NK-92 (cell line): ENCODE measurements around the gene LTO1.

Source experiments
- DNase-seq: peaks from one replicate; lab custom pipeline; 2025; ENCODE audit not compliant: unreplicated experiment; lab: John Stamatoyannopoulos, UW

LTO1 gene

DNA sequence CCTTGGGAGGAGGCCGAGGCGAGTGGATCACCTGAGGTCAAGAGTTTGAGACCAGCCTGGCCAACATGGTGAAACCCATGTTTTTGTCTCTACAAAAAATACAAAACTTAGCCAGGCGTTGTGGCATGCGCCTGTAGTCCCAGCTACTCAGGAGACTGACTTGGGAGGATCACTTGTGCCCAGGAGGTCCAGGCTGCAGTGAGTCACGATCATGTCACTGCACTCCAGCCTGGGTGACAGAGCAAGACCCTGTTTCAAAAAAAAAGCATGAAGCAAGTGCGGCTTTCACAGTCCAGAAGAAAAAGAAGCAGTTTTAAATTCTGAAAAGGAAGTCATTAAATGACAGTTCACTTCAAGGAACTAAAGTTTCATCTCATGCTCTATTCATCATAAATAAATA lies 7.1 kb upstream of the LTO1 start:
- DNase-seq: no peak

DNA sequence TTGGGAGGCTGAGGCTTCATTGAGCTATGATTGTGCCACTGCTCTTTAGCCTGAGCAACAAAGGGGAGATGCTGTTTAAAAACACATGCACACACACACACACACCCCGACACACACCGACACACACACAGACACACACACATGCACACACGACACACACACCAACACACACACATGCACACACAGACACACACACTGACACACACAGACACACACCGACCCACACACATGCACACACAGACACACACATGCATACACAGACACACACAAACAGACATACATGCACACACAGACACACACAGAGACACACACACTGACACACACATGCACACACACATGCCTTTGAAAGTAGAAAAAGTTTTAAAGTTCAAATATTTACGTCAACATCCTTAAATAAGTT lies 5.5 kb upstream of the LTO1 start:
- DNase-seq: no peak

DNA sequence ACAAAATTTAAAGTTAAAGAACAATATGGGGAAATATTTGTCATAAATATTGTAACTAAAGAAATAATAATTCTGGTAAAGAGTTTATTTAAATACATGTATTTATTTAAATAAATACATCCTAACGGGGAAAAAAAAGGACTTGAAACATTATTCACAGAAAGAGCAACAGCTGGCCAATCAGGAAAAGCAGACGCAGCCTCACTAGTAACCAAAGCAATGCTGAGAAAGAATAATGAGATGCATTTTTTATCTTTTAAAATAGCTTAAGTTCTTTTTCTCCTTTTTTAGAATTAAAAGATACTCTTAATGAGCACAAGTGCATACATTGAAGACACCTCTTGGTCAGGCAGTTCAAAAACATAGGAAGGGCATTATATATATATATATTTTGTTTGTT lies 2.6 kb upstream of the LTO1 start:
- DNase-seq: no peak

DNA sequence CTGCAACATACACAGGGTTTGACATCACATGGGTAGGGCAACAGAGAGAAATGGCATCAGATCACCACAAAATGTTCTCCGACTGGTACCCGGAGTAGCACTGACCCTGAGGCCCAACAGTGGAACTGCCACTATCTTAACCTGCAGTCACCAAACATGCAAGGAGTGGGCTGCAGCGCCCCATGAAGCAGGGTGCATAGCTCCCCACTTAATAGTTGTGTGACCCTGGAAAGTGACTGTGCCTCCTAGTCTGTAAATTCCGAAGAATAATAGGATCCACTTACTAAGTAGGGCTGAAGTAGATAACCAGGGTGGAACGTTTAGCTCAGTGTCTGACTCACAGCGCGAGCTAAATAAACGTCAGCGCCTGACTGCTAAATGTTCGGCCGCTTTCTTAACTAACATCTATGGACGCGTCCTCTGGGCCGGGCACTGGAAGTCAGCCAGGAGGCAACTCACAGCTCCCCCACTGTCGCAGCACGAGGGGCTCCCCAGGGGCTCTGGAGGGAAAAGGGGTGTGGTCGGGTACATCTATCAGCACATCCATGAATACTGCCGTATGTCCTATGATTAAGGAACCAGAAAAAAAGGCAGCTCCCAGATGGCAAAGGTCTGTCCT lies 777 bp downstream of the LTO1 start:
- DNase-seq: no peak

GRCh38 chr11:69671734-69672465 lies 3.3 kb downstream of the LTO1 start:
- no peak for DNase-seq

DNA sequence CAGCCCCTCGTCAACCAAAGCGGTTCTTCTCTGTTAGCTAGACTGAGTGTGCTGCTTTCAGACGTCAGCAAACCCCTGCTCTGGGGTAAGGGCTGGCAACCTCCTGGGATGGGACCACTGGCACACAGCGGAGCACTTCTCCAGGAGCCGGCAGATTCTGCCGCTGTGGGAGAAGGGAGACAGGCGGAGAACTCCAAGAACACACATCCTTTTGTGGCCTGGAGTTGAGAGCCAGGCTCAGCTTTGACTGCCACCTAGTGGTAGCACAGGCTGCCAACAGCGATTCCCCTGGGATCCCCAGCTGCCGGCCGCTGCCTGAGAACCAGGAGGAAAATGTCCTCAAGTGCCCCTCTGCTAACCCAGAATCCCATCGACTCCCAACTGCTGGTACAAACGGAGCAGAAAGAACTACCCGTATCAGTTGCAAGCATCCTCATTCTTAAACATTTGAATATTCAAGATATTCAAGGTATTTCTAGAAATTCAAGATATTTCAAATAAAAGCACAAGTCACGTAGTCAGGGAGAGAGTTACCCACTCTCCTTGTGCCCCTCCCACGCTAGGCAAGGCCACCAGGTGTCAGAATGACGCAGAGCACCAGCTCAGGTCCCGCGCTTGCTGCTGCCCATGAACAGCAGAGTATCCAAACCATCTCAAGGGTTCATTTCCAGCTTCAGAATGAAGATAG lies 4.9 kb downstream of the LTO1 start:
- no peak for DNase-seq

DNA sequence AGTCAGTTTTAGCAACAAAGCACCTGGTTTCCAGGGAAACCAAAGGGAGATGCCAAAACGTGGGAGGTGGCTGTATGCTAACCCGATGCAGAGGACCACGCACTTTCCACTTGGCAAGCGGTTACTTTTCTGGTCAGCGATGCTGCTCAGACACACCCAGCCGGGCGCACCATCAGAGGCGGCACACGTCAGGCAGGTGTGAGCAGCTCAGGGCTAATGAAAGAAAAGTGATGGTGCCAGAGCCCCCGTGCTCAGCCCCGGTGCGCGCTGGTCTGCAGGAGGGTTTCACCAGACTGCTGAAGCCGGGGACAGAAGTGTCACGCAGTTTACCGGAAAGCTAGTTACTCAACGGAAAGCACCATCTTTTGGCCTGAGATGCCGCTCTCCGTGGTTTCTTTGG lies 5.7 kb downstream of the LTO1 start:
- DNase-seq: no peak

DNA sequence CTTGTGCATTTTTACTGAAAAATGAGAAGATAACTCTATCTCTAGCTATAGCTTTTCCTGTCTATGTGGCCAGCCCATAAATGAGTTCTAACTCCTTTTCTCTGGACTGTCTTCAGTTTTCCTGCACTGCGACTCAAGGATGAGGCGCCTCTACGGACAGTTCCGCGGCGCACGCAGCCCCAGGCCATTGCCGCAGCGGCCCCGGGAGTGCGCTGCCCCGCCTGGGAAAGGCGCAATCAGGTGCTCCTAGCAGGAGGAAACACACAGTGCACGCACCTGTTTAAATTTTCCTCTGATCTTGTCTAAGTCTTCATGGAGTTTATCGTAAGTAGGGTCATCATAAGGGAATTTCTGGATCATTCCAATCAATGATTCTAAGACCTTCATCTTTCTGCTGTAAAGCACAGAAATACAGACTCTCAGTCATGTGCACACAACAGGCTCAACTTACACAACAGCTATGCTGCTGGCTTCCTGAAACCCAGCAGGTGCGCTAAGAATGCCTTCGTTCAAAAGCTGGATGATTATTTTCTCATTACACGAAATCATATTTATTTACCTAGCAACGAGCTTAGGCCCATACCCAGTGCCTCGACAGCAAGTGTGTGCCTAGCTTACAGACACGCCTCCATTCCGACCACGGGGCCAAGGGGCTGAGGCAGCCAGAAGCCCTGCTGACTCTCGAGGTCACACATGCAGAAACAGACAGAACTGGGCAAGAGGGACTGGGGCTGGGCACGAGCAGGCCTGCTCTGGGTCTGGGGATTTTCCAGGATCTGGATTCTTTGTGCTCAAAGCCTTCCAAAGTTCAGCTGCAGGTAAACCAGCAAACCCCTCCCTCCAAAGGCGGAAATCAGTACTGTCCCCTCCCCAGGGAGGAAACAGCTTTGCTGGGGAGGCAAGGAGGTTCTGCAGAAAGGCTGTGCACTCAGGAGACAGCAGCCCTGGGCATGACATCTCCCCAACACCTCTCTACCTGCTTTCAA lies 7.2 kb downstream of the LTO1 start:
- no peak for DNase-seq

DNA sequence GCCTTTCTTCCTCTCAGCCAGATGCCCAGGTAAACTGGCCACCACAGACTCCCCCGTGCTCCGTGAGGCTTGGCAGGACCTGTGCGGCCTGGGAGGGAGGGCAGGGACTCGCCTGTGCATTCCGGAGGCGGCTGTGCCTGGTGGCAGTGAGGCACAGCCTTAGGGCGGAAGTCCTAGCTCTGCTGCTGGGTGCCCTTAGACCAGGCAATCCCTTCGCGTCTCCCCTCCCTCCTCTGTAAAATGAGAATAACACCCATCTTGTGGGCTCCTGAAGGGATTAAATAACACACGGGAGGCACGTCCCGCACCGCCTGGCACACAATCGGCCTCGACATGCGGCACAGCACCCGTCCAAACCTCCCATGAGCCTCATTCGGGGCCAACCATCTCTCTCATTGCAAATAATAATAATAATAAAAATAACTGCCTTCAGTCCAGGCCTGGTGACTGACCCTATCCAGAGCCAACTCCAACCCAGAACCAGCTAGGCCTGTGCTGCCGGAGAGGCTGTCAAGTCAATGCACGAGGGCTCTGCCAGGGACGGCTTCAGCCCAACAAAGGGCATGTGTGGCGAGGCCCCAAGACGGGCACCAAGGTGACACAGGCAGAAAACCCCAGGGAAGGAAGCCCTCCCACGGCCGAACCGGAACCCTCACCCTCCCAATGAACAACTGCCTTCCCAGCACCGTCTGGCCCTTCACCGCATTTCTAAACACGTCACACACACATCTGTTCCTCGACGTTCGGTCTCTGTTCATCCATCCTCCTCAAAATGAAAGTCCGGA lies 8.2 kb downstream of the LTO1 start:
- no peak for DNase-seq

DNA sequence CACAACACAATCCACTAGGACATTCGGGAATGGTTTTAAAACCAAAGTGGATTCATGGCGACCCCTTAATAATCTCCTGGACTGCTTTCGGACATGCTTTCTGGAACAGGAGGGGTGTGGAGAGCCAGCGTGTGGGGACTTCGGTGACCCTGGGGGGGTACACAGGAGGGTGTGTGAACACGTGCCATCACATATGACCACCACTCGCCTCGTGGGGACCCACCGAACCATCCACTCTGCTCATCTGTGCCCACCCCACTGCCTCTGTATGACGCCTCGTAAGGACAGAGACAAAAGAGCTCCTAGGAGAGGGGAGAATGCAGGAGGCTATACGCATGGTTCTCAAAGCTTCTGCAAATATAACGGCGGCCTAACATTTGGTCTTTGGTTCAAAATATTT lies 8.9 kb downstream of the LTO1 start:
- no peak for DNase-seq

DNA sequence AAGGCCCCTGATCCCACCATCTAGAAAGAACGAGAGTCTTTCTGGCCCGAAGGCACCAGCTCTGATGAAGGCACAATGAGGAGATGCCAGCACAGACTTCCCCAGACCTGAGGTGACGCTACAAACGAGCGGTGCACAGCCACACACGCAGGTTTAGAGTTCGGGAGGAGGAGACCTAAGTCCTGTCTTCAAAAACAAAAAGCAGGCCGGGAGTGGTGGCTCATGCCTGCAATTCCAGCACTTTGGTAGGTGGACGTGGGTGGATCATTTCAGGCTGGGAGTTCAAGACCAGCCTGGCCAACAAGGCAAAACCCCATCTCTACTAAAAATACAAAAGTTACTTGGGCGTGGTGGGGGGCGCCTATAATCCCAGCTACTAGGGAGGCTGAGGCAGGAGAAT lies 9.5 kb downstream of the LTO1 start:
- DNase-seq: no peak

DNA sequence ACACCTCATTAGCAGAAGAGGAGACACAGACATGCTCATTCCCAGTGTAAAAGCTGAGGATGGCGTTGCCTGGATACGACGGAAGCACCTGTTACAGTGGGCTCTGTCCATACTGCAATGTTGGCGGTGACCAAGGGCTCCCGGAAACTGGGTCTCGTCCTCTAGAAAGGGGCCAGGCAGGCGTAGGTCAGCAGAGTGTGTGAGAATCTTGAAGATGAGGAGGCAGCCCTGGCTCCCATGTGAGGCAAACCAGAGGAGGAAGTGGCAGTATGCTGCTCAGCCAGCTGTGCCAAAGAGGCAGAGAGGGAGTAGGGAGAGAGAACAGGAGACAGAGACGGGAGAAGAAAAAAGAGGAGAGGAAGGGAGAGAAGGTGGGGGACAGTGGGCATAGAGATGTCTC lies 10.3 kb downstream of the LTO1 start:
- no peak for DNase-seq

DNA sequence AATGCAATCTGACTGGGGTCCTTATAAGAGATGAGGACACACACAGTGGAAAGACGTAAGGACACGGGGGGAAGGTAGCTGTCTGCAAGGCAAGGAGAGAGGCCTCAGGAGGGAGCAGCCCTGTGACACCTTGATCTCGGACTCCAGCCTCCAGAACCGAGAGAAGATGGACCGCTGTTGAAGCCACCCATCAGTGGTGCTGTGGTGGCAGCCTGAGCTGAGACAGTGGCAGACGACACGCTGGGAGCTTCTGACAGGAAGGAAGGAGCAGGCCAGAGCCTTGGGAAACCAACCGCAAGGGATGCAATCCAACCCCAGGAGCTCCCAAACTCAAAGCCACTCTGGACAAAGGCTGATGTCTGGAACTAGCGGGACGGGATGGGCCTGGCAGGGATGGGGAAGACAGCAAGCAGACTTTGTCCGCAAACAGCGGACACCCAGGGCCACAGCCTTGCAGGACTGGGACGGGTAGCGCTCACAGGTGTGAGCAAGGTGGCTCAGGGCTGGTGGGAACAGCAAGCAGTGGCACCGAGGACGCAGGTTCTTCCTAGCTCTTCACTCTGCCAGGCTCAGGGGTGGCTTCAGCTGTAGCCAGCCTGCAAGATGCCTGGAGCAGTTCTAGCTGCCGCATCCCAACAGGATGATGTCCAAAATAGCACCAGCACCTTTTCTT lies 10.9 kb downstream of the LTO1 start:
- no peak for DNase-seq

GRCh38 chr11:69663326-69663725 lies 11.8 kb downstream of the LTO1 start:
- no peak for DNase-seq

DNA sequence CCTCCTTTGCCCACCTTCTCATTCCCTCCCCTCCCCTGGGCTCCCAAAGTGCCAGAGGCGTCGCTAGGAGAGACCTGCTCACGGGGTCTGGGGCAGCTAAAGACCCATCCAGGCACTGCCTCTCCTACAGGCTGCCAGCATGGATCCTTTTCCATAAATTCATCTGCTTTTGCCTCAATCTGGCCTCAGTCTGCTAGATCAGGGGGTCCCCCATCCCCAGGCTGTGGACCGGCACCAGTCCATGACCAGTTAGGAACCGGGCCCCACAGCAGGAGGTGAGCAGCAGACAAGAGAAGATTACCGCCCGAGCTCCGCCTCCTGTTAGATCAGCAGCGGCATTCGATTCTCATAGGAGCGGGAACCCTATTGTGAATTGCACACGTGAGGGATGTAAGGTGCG lies 12.3 kb downstream of the LTO1 start:
- no peak for DNase-seq

GRCh38 chr11:69662021-69662698 lies 13.0 kb downstream of the LTO1 start:
- no peak for DNase-seq

- DNase-seq: no peak
Measured at GRCh38 chr11:69661413-69661715, 13.8 kb downstream of the LTO1 start.

DNA sequence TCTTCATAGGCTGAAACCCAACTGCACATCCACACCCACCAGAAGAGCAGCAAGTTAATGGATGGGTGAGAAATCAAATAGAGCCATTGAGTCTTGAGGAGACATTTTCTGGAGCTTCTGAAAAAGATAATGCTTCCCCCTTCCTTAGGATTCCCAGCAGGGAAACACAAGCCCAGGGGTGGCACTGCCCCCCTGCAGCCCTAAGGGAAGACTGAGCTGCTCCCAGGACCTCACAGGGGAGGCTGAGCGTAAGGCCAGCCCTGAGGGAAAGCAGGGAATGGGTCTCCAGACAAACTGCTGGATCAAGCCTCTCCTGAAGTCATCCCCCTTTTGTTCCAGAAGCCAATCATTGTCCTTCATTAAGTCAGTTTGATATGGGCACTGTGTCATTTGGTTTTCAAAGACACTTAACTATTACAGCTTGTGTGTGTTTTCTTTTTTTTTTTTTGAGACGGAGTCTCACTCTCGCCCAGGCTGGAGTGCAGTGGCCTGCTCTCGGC lies 15.1 kb downstream of the LTO1 start:
- no peak for DNase-seq

- no peak for DNase-seq
Measured at GRCh38 chr11:69659591-69659990, 15.6 kb downstream of the LTO1 start.
